Stimulated activated CD8-positive, alpha-beta memory T cell treated with anti-CD3 and anti-CD28 coated beads, Interleukin-15, amount 100 ng/mL, for 1 hour (primary cell): ENCODE results near the gene TFE3.

Source experiments
- DNase-seq: peaks from one replicate; pipeline ENCODE4 v3.0.0-alpha.2; 2020; ENCODE audit warnings: low read depth

Gene TFE3

GRCh38 chrX:49043220-49043986 is at the start of gene TFE3:
Gene TFE3 (minus strand): TSS chrX:49043357. CDS start chrX:49043226, 131 bp downstream.
- peak; percentile 85 for DNase-seq

- no peak for DNase-seq
These were observed 46.4 kb upstream of the TFE3 start for GRCh38 chrX:49089553-49089952.

- DNase-seq, result no peak
These were observed 39.2 kb upstream of the TFE3 start for GRCh38 chrX:49082271-49082871.

GRCh38 chrX:49079489-49080428 is 36.6 kb upstream of the TFE3 start, which contains the start of gene WDR45:
Gene WDR45 (minus strand): TSS chrX:49079887. CDS start chrX:49078095, 1,792 bp downstream.
- DNase-seq, result peak; percentile 52

- DNase-seq, result no peak
These were observed 34.8 kb upstream of the TFE3 start for GRCh38 chrX:49077941-49078340.

GRCh38 chrX:49075347-49075746 is 32.2 kb upstream of the TFE3 start:
- no peak for DNase-seq

GRCh38 chrX:49073601-49074575 is 30.7 kb upstream of the TFE3 start, which contains the start of gene PRAF2:
Gene PRAF2 (minus strand): TSS chrX:49074002. CDS start chrX:49073987, 15 bp downstream.
- DNase-seq, result peak; percentile 70

GRCh38 chrX:49072712-49073095 is 29.5 kb upstream of the TFE3 start:
- DNase-seq, result no peak

- no peak for DNase-seq
These were observed 28.9 kb upstream of the TFE3 start for GRCh38 chrX:49071877-49072711.

GRCh38 chrX:49070988-49071387 is 27.8 kb upstream of the TFE3 start:
- no peak for DNase-seq

GRCh38 chrX:49069038-49069437 is 25.9 kb upstream of the TFE3 start:
- DNase-seq, result no peak

GRCh38 chrX:49067285-49068120 is 24.3 kb upstream of the TFE3 start:
- DNase-seq, result no peak

GRCh38 chrX:49066690-49067089 is 23.5 kb upstream of the TFE3 start:
- DNase-seq, result no peak

- no peak for DNase-seq
These were observed 23.1 kb upstream of the TFE3 start for GRCh38 chrX:49066278-49066677.

GRCh38 chrX:49064735-49065134 is 21.6 kb upstream of the TFE3 start:
- DNase-seq, result no peak

GRCh38 chrX:49064303-49064702 is 21.1 kb upstream of the TFE3 start:
- DNase-seq, result no peak

GRCh38 chrX:49063715-49064114 is 20.6 kb upstream of the TFE3 start:
- DNase-seq, result no peak

GRCh38 chrX:49061916-49062315 is 18.8 kb upstream of the TFE3 start:
- no peak for DNase-seq

- DNase-seq, result no peak
These were observed 18.3 kb upstream of the TFE3 start for GRCh38 chrX:49061490-49061889.
